Activated CD4-positive, alpha-beta T cell treated with anti-CD3 and anti-CD28 coated beads, Interleukin-10, Interleukin-2, amounts not matched to agents 100 ng/mL and 50 ng/mL, durations not matched to agents 16 hours and 8 hours (primary cell): ENCODE data around the gene FUT6.
"Not testable (repeated sequence)": the region's sequence is repeated elsewhere in the genome, so short reads cannot be mapped to it uniquely, and the experiment has no call there.

Experiments
- DNase-seq: peaks from one replicate; pipeline ENCODE4 v3.0.0-alpha.2; 2020

The FUT6 gene, protein sequence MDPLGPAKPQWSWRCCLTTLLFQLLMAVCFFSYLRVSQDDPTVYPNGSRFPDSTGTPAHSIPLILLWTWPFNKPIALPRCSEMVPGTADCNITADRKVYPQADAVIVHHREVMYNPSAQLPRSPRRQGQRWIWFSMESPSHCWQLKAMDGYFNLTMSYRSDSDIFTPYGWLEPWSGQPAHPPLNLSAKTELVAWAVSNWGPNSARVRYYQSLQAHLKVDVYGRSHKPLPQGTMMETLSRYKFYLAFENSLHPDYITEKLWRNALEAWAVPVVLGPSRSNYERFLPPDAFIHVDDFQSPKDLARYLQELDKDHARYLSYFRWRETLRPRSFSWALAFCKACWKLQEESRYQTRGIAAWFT

DNA sequence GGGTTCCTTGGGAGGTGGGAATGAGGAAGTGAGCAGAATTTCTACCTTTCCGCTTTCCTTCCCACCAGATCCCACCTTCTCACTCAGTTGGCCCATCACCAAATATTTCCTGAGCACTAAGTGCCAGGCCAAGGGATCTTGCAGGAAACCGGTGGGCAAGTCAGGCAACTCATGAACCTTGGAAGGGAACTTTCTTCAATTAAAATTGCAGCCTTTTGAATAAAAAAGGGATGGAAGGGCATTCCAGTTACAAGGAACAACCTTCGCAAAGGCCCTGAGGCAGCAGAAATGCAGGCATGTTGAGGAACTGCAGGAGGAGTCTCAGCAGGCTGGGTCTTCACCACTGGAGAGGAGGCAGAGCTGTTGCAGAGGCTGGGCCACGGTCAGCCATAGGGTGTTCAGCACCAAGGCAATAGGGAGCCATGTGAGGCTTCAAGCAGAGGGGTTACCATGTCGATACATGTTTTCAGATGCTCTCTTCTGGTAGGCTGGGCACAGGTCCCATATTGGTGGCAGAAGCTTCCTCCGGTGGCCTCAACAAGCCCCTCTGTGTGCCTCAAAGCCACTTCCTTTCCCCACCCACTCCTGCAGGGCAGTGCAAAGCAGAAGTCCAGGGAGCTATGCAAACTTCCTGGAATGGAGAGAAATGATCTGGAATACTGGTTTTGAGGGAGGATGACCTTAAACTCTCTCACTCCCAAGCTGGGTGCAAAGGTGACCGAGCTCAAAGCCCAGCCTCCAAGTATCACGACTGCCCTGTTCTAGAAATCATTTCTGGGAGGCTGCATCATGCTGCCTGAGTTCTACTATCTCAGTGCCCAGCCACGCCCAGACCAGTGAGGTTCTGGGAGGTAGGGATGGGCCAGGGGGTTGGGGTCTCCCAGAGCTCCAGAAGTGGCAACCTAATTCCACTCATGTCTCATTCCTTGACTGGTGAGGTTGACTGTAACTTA lies at the start of gene FUT6:
TSS of gene FUT6 (minus strand) at position 638 of the 953 bp plus-strand sequence. CDS start 7,135 bp downstream, outside the sequence.
- no peak for DNase-seq

DNA sequence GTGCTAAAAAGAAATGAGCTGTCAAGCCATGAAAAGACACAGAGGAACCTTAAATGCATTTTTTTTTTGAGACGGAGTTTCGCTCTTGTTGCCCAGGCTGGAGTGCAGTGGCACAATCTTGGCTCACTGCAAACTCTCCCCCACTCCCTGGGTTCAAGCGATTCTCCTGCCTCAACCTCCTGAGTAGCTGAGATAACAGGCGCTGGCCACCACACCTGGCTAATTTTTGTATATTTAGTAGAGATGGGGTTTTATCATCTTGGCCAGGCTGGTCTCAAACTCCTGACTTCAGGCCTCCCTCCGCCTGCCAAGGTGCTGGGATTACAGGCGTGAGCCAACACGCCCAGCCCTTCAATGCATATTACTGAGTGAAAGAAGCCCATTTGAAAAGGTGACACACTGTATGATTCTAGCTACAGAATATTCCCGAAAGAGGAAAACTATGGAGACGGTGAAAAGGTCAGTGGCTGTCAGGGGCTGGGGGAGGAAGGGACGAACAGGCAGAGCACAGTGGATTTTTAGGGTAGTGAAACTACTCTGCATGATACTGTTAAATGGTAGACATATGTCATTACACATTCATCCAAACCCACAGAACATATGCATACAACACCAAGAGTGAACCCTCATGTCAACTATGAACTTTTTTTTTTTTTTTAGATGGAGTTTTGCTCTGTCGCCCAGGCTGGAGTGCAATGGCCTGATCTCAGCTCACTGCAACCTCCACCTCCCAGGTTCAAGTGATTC lies 44.7 kb upstream of the FUT6 start:
- not testable (repeated sequence) for DNase-seq

DNA sequence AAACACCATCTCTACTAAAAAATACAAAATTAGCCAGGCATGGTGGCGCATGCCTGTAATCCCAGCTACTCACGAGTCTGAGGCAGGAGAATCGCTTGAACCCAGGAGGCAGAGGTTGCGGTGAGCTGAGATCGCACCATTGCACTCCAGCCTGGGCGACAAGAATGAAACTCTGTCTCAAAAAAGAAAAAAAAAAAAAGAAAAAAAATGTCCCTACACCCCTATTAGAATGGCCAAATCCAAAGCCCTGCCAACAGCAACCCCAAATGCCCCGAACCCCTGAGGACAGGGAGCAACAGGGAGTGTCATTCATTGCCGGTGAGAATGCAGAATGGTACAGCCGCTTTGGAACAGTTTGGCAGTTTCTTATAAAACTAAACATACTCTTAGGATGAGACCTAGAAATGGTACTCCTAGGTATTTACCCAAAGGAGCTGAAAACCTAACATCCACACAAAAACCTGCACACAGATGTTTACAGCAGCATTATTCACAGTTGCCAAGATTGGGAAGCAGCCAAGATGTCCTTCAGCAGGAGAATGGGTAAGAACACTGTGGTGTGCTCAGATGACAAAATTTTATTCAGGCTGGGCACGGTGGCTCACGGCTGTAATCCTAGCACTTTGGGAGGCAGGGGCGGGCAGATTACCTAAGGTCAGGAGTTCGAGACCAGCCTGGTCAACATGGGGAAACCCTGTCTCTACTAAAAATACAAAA lies 43.8 kb upstream of the FUT6 start:
- DNase-seq: not testable (repeated sequence)

DNA sequence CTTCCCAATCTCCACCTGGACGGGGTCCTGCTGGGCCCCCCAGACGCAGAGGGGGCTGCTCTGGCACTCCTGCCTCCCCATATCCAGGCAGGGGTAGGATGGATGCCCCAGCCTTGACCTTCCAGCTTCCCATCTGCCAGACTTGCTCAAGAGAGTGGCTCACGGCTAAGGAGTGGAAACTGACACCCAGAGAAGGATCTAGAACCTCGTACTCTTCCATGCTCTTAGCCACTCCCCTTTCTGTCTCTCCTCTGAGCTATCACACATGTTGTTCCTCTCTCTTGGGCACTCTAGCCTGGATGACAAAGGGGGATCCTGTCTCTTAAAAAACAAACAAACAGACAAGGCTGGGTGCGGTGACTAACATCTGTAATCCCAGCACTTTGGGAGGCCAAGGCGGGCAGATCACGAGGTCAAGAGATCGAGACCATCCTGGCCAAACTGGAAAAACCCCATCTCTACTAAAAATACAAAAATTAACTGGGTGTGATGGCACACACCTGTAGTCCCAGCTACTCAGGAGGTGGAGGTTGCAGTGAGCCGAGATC lies 43.0 kb upstream of the FUT6 start:
- DNase-seq: no peak

DNA sequence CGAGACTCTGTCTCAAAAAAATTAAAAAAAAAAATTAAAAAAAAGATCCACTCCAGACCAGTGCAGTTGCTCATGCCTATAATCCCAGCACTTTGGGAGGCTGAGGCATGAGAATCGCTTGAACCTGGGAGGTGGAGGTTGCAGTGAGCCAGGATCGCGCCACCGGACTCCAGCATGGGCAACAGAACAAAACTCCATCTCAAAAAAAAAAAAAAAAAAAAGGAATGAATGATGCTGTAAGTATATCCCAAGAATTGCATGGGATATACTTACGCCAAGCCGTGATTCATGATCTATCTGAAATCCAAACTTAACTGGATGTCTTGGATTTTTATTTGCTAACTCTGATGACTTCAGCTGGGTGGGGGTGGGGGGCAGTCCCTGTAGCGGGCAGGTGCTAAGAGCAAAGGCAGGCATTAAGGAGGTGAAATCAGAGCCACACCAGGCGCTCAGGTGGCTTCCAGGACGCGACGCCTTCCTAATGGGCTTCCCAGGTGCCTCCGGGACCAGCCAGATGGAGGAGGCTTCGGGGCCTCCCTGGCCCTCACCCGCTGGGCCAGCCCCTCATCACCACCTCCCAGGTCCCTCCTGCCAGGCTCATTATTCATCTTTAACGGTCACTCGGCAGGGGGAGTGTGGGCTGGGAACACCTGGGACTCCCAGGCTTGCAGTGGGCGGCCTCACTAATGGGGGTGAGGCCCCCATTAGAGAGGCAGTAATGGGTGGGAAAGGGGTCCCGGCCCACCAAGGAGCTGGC lies 42.2 kb upstream of the FUT6 start:
- DNase-seq: no peak

DNA sequence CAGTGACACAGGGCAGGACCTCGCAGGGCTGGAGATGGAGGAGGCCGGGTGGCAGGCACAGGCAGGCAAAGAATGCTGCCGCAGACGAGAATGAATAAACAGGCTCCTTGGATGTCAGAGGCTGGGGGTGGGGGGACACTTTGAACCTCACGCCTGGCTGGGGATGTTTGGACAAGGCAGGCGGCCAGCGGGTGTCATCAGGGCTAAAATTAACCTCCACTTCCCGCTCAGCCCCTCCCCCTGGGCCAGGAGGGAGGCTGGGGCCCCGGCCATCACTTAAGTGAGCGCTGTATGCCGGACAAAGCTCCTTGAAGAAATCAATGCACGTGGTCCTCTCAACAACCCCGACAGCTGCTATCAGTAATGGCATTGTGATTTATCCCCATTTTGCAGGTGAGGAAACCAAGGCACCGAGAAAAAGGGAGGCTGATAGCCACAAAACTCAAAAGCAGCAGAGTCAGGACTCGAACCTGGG lies 41.1 kb upstream of the FUT6 start:
- DNase-seq: no peak

DNA sequence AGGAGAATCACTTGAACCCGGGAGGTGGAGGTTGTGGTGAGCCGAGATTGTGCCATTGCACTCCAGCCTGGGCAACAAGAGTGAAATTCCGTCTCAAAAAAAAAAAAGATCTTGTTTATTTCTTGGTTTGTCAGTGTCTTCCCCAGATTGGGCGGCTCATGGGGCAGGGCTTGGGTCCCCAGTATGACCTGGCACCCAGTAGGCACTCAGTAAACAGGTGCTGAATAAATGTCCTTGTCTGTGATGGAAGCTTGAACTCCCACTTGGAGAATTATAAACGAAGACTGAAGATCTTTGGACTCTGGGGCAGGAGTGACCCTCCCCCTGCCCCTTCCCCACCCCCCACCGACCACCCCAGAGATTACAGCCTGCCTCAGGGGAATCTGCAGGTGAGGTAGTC lies 40.7 kb upstream of the FUT6 start:
- no peak for DNase-seq

DNA sequence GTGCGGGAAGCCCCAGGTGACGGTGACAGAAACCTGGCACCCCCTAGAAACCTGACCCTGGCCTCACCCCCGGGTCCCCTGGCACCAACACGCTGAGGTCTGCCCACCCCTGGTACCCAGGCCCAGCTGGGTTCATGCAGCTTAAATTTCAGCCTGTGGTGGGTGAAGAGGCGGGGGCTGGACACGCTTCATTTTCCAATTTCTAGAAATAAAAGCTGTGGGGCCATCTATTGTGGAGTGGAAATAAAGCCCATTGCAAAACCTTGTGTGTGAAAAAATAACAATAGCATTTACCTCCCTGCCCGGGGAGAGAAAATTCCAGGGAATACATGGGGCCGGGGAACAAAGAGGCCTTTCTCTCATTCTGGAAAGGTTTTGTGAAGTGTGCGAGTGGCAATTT lies 38.4 kb upstream of the FUT6 start:
- no peak for DNase-seq

DNA sequence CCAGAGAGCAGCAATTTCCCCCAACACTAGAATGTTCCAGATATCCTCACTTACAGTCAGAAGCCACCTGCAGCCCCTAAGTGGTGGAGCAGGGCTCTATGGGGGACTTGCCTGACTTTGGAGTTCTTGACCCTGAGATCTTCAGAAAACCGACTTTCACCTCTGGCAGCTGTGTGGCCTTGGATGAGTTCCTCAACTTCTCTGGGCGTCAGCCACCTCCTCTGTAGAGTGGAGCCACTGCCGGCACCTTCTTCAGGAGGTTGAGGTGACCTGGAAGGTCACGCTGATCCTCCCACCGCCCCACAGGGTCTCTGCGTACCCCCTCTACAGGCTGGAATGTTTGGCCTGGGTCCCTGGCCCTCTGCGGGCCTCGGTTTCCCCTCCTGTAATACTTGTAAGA lies 37.9 kb upstream of the FUT6 start:
- no peak for DNase-seq

DNA sequence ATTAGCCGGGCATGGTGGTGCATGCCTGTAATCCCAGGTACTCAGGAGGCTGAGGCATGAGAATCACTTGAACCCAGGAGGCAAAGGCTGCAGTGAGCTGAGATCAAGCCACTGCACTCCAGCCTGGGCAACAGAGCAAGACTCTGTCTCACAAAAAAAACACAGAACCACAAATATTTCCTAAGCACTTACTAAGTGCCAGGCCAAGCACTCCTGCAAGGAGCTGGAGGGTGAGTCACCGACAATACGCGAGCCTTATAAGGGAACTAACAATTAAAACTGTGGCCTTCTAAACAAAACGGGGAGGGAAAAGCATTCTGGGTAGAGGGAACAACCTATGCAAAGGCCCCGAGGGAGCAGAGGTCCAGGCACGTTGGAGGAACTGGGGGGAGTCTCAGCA lies 35.0 kb upstream of the FUT6 start:
- not testable (repeated sequence) for DNase-seq

DNA sequence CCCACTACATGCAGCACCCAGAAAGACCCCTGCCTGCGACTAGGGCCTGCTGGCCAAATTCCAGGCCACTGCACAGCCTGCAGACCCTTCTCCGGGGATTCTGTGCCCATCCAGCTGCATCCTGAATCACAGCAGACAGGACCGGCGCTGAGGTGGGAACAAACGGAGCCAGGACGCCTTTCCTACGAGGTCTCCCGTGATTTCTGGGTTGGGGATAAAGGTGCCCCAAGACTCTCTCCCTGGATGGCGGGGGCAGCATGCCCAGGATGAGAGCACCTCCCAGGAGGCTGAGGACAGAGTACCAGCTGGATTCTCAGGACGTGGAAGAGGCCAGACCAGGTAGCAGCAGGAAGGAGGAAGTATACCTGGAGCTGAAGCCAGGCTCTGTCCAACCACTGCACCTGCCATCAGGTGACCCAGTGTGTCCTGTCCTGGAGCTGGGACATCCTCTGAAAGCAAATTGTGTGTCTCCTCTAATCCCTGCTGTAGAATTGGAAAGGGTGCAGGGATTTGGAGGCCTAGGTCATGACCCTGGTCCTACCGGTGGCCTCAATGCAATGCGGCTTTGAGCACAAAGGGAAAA lies 34.2 kb upstream of the FUT6 start:
- DNase-seq: no peak

DNA sequence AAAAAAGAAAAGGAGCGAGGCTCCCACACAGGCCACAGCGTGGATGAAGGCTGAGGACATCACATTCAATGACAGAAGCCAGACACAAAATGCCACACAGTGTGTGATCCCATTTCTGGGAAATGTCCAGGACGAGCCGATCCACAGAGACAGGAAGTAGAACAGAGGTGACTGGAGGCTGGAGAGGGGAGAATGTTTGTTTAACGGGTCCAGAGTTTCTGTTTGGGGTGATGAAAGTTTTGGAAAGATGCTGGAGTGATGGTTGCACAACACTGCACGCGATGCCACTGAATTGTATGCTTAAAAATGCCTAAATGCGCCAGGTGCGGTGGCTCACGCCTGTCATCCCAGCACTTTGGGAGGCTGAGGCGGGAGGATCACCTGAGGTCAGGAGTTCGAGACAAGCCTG lies 31.5 kb upstream of the FUT6 start:
- no peak for DNase-seq

DNA sequence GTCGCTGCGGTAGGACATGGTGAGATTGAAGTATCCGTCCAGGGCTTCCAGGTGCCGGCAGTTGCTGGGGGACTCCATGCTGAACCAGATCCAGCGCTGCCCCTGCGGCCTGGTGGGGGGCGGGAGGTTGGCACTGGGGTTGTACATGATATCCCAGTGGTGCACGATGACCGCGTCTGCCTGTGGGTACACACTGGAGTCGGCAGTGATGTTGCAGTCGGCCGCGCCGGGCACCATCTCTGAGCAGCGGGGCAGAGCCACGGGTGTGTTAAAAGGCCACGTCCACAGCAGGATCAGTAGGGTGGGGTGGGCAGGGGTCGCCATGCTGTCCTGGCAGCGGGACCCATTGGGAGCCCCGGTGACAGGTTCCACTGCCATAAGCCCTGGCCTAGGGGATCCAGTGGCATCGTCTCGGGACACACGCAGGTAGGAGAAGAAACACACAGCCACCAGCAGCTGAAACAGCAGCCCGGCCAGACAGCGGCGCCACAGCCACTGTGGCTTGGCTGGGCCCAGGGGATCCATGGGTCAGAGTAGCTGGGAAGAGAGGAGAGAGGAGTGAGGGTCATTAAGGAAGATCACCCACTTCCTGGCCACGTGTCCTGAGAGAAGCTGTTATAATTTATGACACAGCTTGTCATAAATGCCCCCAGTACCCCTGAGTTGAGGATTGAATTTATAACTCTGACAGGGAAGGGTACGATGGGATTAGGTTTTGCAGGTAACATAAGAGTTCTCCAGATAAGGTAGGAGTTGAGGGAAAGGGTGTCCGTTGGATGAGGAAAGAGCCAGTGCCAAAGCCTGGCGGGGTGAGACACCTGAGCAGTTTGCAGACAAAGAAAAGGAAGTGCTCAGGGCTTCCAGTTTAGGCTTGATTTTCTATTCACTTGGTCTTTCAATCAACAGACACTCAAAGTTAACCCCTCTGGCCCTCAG lies 28.0 kb upstream of the FUT6 start:
- DNase-seq: no peak

DNA sequence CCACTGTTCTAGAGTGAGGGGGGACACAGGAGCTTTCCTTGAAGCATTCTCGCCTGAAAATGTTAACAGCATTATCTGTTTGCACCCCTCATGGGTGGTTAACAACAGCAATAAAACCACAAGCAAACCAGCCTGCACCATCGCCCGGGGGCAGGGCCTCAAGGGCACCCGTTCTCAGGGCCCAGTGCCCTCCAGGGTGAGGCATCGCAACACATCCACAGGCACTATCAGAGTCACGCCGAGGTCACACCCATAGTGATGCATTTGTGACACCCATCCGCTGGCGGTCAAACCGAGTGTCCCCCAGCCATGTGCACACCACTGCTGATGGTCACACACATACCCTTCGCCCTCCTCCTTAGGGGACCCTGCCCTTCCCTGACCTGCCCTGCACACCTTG lies 26.3 kb upstream of the FUT6 start:
- no peak for DNase-seq

DNA sequence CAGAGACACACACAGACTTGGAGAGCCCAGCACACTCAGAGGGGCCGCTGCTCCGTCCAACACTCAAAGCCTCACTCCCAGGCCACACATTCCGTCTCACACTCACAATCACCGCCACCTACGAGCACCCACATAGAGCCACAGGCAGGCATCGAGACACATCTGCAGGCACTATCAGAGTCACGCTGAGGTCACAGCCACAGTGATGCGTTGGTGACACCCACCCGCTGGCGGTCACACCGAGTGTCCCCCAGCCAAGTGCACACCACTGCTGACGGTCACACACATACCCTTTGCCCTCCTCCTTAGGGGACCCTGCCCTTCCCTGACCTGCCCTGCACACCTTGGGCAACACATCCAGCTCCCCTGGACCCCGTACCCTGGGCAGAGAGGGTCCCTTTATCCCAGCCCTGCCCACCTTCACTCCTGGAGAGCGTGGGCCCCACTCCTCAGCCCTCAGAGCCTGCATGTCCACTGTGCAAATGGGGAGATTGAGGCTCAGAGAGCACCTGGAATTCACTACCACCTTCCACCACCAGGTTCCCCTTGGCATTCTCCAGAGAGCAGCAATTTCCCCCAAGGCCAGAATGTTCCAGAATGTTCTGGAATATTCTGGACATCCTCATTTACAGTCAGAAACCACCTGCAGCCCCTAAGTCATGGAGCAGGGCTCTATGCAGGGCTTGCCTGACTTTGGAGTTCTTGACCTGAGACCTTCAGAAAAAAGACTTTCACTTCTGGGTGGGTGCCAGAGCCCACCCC lies 25.4 kb upstream of the FUT6 start:
- DNase-seq: no peak

DNA sequence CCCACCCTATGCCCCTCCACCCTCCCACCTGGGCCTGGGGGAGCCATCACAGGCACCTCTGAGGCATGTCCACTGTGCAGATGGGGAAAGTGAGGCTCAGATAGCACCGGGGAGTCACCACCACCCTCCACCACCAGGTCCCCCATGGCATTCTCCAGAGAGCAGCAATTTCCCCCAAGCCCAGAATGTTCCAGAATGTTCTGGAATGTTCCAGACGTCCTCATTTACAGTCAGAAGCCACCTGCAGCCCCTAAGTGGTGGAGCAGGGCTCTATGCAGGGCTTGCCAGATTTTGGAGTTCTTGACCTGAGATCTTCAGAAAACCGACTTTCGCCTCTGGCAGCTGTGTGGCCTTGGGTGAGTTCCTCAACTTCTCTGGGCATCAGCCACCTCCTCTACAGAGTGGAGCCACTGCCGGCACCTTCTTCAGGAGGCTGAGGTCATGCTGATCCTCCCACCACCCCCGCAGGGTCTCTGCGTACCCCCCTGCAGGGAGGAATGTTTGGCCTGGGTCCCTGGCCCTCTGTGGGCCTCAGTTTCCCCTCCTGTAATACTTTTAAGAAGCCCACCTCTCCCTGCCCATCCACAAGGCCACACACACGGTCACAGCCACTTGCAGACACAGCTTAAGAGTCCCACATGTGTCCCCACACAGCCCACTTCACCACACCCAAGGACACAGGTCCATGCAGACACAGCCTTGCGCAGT lies 24.7 kb upstream of the FUT6 start:
- DNase-seq: no peak

DNA sequence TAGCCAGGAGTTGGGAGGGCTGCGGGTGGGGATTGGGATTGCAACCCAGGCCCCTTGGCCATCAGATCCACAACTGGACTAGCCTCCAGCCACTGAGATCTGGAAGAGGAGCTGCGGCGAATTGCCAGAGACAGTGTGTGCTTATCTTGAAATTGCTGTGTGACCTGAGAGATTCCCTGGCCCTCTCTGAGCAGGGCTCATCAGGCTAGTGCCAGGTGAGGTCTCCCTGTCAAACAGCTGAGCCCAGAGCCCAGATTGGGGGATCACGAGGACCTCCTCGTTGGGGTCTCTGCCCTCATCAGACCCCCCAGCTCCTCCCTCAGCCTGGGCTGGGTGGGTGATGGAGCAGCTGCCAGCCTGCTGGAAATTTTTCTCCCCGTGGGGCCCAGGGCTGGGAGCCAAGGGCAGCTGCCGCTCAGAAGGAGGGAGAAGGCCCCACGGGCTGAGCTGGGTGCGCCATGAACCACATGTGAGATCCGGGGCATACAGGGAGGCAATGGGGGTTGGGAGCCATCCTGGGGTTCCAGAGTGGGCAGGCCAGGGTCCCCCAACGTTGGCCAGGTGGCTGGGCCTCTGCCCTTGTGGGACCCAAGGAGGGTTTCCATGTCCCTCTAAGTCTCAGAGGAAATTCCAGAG lies 23.6 kb upstream of the FUT6 start:
- no peak for DNase-seq
